PC-9 (cell line): Measurements from ENCODE around the gene PDCD6IP.
"Not testable (repeated sequence)": the region's sequence is repeated elsewhere in the genome, so short reads cannot be mapped to it uniquely, and the experiment has no call there.

ENCODE experiments used
- EZH2 ChIP-seq: fragments of 200-600 bp; sonication (generic); IDR thresholded peaks from 2 replicates; pipeline ENCODE4 v1.8.0; 2017; ENCODE audit warnings: antibody characterized with exemption, low read depth
- TF ChIP-seq, protein P1 (sequence below): fragments of 200-600 bp; sonication (generic); conservative IDR thresholded peaks from 2 replicates; pipeline ENCODE4 v1.6.1; 2017; ENCODE audit warnings: mixed run types, antibody characterized with exemption, mild to moderate bottlenecking, moderate library complexity

DNA sequence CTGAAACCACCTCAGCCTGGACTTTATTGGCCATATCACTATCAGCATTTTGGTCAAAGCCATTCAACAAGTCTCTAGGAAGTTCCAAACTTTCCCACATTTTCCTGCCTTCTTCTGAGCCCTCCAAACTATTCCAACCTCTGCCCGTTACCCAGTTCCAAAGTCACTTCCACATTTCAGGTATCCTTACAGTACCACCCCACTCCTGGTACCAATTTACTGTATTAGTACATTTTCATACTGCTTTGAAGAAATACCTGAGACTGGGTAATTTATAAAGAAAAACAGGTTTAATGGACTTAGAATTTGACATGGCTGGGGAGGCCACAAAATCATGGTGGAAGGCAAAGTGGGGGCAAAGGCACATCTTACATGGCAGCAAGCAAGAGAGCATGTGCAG, 44.0 kb upstream of the PDCD6IP start:
- TF ChIP-seq, protein P1, sequence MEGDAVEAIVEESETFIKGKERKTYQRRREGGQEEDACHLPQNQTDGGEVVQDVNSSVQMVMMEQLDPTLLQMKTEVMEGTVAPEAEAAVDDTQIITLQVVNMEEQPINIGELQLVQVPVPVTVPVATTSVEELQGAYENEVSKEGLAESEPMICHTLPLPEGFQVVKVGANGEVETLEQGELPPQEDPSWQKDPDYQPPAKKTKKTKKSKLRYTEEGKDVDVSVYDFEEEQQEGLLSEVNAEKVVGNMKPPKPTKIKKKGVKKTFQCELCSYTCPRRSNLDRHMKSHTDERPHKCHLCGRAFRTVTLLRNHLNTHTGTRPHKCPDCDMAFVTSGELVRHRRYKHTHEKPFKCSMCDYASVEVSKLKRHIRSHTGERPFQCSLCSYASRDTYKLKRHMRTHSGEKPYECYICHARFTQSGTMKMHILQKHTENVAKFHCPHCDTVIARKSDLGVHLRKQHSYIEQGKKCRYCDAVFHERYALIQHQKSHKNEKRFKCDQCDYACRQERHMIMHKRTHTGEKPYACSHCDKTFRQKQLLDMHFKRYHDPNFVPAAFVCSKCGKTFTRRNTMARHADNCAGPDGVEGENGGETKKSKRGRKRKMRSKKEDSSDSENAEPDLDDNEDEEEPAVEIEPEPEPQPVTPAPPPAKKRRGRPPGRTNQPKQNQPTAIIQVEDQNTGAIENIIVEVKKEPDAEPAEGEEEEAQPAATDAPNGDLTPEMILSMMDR: not testable (repeated sequence)
- TF ChIP-seq EZH2: not testable (repeated sequence)
